GM21447 (cell line): ENCODE measurements around the gene TTBK1.

ENCODE experiments used
- ATAC-seq: cut with Tn5 transposase; IDR thresholded peaks from one replicate; pipeline ENCODE4 v1.9.1; 2021; ENCODE audit not compliant: unreplicated experiment

TTBK1 gene

DNA sequence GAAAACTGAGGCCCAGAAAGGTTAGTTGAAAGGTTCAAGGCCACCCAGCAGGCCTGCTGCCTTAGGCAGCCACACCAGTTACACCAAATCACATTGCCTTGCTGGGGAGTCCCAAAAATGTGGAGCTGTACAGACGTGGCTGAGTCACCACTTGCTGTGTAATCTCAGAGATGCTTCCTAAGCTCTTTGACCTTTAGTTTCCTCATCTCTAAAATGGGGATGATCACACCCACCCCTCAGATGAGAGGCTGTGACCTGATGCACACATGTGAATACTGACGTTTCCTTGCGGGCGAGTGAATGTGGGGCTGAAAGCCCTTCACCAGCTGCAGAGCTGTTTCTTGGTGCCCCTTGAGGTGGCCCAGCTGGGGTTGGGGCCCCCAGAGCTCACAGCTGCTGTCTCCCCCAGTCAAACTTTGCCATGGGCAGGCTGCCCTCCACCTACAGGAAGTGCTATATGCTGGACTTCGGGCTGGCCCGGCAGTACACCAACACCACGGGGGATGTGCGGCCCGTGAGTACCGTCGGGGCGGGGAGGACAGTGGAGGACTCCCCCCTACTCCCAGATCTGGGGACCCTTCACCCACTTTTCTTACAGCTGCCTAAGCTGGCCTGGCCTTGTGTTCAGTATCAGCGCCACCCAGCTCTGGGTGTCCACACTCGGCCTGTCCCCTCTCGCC, 11.0 kb downstream of the TTBK1 start:
- ATAC-seq, result no peak

GRCh38 chr6:43254846-43255245, 11.6 kb downstream of the TTBK1 start:
- ATAC-seq, result no peak

- ATAC-seq, result no peak
Observed at GRCh38 chr6:43255408-43256054, 12.2 kb downstream of the TTBK1 start.

GRCh38 chr6:43256670-43257366, 13.5 kb downstream of the TTBK1 start:
- ATAC-seq, result no peak

DNA sequence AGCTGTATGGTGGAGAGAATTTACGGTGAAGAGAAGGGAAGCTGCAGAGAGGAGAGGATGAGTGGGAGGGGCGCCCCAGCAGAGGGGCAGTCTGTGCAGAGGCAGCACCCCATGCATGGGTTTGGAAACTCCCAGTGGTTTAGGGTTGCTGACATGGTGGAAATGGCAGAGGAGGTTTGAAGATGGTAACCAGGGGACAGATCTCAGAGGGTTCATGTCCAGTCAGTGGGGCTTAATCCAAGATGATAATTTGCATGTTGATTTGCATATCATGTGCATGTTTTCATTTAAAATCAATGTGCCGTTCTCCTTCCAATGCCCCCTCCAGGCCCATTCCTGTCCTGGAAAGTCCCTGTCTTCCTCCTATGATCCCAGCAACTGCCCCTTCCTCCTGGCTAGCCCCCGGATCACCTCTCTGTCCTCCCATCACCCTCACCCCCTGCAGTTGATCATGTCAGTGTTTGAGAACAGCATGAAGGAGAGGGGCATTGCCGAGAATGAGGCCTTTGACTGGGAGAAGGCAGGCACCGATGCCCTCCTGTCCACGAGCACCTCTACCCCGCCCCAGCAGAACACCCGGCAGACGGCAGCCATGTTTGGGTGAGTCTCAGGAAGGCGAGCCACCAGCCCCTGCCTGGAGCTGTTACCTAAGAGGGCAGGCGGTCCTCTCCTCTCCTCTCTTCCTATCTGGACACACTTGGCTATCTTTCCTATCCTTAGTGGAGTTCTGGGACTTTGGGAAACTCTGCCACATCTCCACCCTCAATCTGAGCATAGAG, 14.3 kb downstream of the TTBK1 start:
- no peak for ATAC-seq

- ATAC-seq, result no peak
Observed at GRCh38 chr6:43258180-43258579, 14.9 kb downstream of the TTBK1 start.

GRCh38 chr6:43258807-43259686, 15.8 kb downstream of the TTBK1 start:
- no peak for ATAC-seq

DNA sequence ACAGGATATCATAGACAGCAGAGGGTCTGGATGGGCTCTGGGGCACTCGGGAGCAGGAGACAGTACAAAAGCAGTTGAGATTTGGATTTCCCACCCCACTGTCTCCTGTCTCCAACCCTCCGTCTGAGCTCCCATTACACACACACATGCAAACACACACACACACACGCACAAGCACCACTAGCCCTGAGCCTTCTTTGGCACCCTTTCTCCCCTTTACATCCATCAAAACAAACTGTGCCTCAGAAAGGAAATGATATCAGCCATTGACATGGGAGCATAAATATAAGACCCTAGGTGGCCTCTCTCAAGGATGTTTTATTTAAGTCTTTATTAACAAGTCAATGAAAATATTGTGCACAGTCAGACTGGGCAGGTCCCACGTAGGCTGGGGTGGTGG, 17.5 kb downstream of the TTBK1 start:
- ATAC-seq, result no peak

GRCh38 chr6:43261198-43261597, 17.9 kb downstream of the TTBK1 start:
- ATAC-seq, result no peak

GRCh38 chr6:43262000-43262779, 18.9 kb downstream of the TTBK1 start:
- ATAC-seq, result no peak

DNA sequence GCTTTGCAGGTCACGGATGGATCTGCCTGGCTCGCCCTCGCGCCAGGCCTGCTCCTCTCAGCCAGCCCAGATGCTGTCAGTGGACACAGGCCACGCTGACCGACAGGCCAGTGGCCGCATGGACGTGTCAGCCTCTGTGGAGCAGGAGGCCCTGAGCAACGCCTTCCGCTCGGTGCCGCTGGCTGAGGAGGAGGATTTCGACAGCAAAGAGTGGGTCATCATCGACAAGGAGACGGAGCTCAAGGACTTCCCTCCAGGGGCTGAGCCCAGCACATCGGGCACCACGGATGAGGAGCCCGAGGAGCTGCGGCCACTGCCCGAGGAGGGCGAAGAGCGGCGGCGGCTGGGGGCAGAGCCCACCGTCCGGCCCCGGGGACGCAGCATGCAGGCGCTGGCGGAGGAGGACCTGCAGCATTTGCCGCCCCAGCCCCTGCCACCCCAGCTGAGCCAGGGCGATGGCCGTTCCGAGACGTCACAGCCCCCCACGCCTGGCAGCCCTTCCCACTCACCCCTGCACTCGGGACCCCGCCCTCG, 19.6 kb downstream of the TTBK1 start:
- no peak for ATAC-seq

DNA sequence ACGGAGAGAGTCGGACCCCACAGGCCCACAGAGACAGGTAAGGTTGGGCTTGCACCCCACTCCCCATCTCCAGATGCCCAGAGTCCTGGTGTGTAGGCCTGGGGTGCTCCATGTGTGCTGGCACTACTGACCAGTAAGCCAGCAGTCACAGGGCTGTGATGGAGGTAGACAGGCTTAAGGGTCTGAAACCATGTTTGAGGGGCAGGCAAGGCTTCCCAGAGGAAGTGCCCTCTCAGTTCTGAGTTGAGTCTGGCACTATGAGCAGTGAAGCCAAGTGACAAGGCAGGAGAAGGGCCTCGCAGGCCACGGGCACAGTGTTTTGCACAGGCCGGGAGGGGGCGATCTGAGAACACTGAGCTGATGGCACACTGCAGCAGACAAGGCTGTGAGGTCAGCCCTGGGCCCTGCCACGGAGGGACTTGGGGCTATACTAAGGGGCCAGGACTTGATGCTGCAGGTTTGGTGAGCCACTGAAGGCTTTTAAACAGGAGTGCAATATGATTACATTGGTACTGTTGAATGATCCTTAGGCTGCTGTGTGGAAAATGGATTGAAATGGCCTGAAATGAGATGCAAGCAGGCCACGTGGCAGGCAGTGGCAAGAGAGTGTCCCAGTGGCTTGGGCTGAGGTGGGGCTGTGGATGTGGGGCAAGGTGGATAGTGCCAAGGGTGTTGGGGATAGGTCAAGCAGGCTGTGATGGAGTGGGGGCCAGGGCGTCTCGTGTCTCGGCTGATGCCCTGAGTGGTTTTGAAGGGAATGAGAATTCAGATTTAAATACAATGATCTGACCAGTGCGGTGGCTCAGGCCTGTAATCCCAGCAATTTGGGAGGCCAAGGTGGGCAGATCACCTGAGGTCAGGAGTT, 20.3 kb downstream of the TTBK1 start:
- ATAC-seq, result peak; percentile 88

DNA sequence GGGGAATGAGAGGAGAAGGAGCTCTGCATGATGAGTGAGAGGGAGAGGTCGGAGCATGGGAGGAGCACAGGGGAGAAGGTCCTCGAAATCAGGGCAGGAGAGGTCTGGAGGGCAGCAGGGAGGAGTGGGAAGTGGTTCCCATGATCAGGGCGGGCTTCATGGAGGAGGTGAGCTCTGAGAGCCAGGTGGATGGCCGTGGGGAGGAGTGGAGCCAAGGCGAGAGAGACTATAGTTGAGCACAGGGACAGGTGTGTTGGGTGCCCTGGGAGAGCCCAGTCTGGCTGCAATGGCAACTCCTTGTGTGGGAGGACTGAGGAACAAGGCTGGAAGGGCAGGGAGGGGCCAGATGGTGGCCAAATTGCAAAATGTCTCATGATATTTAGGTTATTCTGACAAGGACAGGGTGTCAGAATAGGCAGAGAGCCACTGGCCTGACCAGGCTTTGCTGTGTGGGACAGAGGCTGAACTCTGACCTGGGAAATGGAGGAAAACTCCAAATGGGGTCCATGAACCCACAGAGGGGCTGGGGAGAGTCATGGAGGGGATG, 21.4 kb downstream of the TTBK1 start:
- ATAC-seq, result no peak

DNA sequence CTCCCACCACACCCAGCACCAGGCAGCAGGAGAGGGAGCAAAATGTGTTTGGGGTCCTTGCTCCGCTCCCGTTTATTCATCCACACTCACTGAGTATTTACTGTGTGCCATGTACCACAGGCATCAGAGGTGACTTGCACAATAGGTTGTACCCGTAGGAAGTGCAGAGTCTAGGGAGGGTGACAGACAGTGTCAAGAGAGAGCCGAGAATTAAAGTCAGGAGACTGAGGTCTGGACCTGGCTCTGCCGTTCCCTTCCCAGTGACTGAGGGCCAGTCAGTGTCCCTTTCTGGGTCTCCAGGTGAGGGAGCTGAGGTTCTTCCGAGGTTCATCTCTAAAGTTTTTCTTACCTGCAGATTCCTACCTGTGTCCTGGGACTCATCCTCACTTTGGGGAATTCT, 22.3 kb downstream of the TTBK1 start:
- ATAC-seq, result no peak

GRCh38 chr6:43267619-43268354, 24.5 kb downstream of the TTBK1 start:
- no peak for ATAC-seq

- no peak for ATAC-seq
Observed at GRCh38 chr6:43268355-43268700, 25.0 kb downstream of the TTBK1 start.

DNA sequence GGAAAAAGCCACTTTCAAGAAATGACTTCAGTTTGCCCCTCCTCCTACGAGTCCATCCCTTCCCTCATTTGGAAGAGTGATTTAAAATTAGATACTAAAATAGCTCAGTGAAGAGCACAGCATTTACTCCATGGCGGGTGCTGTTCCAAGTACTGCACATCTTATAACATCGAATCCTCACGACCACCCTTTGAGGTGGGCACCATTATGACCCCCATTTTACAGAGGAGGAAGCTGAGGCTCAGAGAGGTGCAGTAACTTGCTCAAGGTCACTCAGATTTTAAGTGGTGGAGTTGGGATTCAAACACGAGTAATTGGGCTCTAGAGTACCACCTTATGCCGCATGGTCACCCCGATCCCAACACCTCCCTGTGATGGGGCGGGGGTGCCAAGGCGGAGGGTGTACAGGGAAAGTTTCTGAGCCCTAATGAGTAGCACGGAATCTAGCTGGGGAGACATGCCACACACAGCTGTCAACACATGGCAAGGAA, 25.5 kb downstream of the TTBK1 start:
- ATAC-seq, result no peak
